Measurements from ENCODE around the gene MYH11.

- TF ChIP-seq CTCF (optimal IDR thresholded peaks at IDR 0.05 in 1 of 3, IDR thresholded peaks at IDR 0.05 in 1 of 3, conservative IDR thresholded peaks at IDR 0.05 in 1 of 3; ENCODE audit: extremely low read depth in 1 of 3, insufficient read depth in 2 of 3, low read length in 3 of 3), result no peak
- TF ChIP-seq EZH2 (IDR thresholded peaks at IDR 0.05; ENCODE audit: low read length), result no peak
Measured at GRCh38 chr16:15770107-15770506, 86.7 kb downstream of the MYH11 start.
